Measurements from ENCODE around the gene BICD2.

The BICD2 gene

DNA sequence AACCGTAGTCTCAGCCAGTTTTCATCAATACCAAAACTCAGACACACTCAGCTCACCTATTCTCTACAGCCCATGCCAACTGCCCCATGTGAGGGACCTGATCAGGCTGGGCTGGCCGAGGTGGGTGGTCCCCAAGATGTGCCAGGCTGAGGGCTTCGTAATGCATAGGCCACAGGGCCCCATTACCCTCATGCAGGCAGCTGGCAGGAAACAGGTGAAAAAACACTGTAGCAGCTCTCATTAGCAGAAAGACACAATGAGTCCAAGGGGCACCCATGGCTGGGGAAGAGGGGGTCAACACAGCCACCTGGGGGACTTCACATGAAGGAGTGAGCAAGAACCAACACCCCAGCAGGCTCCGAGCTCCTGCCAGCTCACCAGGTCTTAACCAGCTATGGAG, 102.9 kb downstream of the BICD2 start:
- in situ Hi-C loops (cut with MboI; ENCODE audit: low pct_unique_long_range_greater_than_20kb, low sequenced_read_pairs, unreplicated experiment): no loop called here
- TF ChIP-seq, protein P1, sequence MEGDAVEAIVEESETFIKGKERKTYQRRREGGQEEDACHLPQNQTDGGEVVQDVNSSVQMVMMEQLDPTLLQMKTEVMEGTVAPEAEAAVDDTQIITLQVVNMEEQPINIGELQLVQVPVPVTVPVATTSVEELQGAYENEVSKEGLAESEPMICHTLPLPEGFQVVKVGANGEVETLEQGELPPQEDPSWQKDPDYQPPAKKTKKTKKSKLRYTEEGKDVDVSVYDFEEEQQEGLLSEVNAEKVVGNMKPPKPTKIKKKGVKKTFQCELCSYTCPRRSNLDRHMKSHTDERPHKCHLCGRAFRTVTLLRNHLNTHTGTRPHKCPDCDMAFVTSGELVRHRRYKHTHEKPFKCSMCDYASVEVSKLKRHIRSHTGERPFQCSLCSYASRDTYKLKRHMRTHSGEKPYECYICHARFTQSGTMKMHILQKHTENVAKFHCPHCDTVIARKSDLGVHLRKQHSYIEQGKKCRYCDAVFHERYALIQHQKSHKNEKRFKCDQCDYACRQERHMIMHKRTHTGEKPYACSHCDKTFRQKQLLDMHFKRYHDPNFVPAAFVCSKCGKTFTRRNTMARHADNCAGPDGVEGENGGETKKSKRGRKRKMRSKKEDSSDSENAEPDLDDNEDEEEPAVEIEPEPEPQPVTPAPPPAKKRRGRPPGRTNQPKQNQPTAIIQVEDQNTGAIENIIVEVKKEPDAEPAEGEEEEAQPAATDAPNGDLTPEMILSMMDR (IDR thresholded peaks at IDR 0.05; ENCODE audit: extremely low read depth, insufficient read depth, missing control alignments): no peak

More for the DNA sequence above, 102.9 kb downstream of the BICD2 start:
- DNase-seq (ENCODE audit: low spot score): no peak

All from GM13977 (cell line).